GM12878 (cell line): ENCODE data around the gene GPR153. TPM values are rescaled to one million over a fixed set of nuclear protein-coding genes. Genes with fewer than 3 reads are reported as not detected.

Experiments used
- ATAC-seq: fragments of 200-7000 bp; cut with Tn5 transposase; 3 replicates; pipeline ENCODE4 v1.9.1; 2020; ENCODE audit warnings: mild to moderate bottlenecking, moderate library complexity
- BruUV-seq: library from RNA; stranded (reverse); fragments of 400-500 nt; replicated peaks from 2 replicates; lab custom pipeline; 2021; lab: Mats Ljungman, UMichigan
- CTCF ChIA-PET: fragments of 300-600 bp; sonication (Branson Sonifier 250); formaldehyde crosslinking; extraction: SDS; loops from one replicate; lab custom pipeline; 2021; ENCODE audit warnings: inconsistent platforms; lab: Yijun Ruan, JAX
- POLR2A ChIA-PET: fragments of 350-600 bp; formaldehyde crosslinking; extraction: SDS; loops from one replicate; lab custom pipeline; 2021; ENCODE audit warnings: inconsistent platforms; lab: Charles Lee
- RAD21 ChIA-PET: fragments of 300-600 bp; sonication (Branson Sonifier 250); formaldehyde crosslinking; loops from one replicate; lab custom pipeline; 2023; ENCODE audit warnings: antibody characterized with exemption; ENCODE audit not compliant: unreplicated experiment; lab: Charles Lee
- SMC1A ChIA-PET: fragments of 300-600 bp; sonication (Branson Sonifier 250); formaldehyde crosslinking; loops from one replicate; lab custom pipeline; 2023; ENCODE audit not compliant: unreplicated experiment, uncharacterized antibody; lab: Charles Lee
- DNase-seq: peaks from one replicate; pipeline ENCODE4 v3.0.0-alpha.2; 2011; ENCODE audit warnings: low read depth, low spot score
- FAIRE-seq: peaks from 3 replicates; lab custom pipeline; 2011; peaks lifted over from hg19 to GRCh38; lab: Jason Lieb, UNC
- H2AFZ ChIP-seq: 2 replicates; pipeline ENCODE4 v1.6.0; 2011; ENCODE audit warnings: low read depth, low read length, control low read depth; ENCODE audit not compliant: control insufficient read depth
- H3K27ac ChIP-seq: 2 replicates; pipeline ENCODE4 v1.5.1; 2011; ENCODE audit warnings: control low read depth; ENCODE audit not compliant: control insufficient read depth, insufficient read depth
- H3K27me3 ChIP-seq, 2 experiments: replicated peaks in 1 of 2; 2 replicates each; pipeline versions ENCODE4 v1.6.0 to v1.6.1; 2011; ENCODE audit warnings: low read length in 1 of 2; ENCODE audit not compliant: control insufficient read depth in 2 of 2, insufficient read depth in 2 of 2
- H3K36me3 ChIP-seq, 2 experiments: 2 replicates each; pipeline ENCODE4 v1.5.1; 2011; ENCODE audit warnings: low read length in 1 of 2; ENCODE audit not compliant: control insufficient read depth in 2 of 2, insufficient read depth in 2 of 2
- H3K4me1 ChIP-seq: 2 replicates; pipeline ENCODE4 v1.6.1; 2011; ENCODE audit warnings: mild to moderate bottlenecking, low read length, moderate library complexity, mixed read lengths; ENCODE audit not compliant: control insufficient read depth, insufficient read depth
- H3K4me2 ChIP-seq: 2 replicates; pipeline ENCODE4 v1.6.0; 2011; ENCODE audit warnings: control low read depth; ENCODE audit not compliant: control insufficient read depth, insufficient read depth
- H3K4me3 ChIP-seq: fragments of 200-600 bp; sonication (generic); 2 replicates; pipeline ENCODE4 v1.5.1; 2016
- H3K79me2 ChIP-seq: 2 replicates; pipeline ENCODE4 v1.6.0; 2011; ENCODE audit warnings: low read length; ENCODE audit not compliant: control insufficient read depth, insufficient read depth
- H3K9ac ChIP-seq: 2 replicates; pipeline ENCODE4 v1.8.0; 2011; ENCODE audit warnings: low read length, control low read depth, mixed read lengths; ENCODE audit not compliant: control insufficient read depth, insufficient read depth
- H3K9me3 ChIP-seq: replicated peaks from 3 replicates; pipeline ENCODE4 v1.5.1; 2011; ENCODE audit warnings: mild to moderate bottlenecking, low read length; ENCODE audit not compliant: control insufficient read depth, insufficient read depth
- H4K20me1 ChIP-seq: 2 replicates; pipeline ENCODE4 v1.6.0; 2011; ENCODE audit not compliant: control insufficient read depth, insufficient read depth
- ATF2 ChIP-seq: IDR thresholded peaks from 2 replicates; pipeline ENCODE4 v1.6.1; 2012; ENCODE audit warnings: low read length, inconsistent platforms
- CBX5 ChIP-seq: sonication (generic); IDR thresholded peaks from 2 replicates; pipeline ENCODE4 v1.6.1; 2016; ENCODE audit warnings: low read depth, moderate library complexity, mild to moderate bottlenecking, inconsistent platforms
- EED ChIP-seq: sonication (generic); IDR thresholded peaks from 2 replicates; pipeline ENCODE4 v1.6.1; 2016; ENCODE audit warnings: antibody characterized with exemption, low read depth
- GABPA ChIP-seq: IDR thresholded peaks from 2 replicates; pipeline ENCODE4 v1.6.1; 2014; ENCODE audit warnings: antibody characterized with exemption, low read depth, mild to moderate bottlenecking, inconsistent platforms
- NKRF ChIP-seq: fragments of 450-650 bp; conservative IDR thresholded peaks from 2 replicates; pipeline ENCODE4 v1.6.1; 2017; ENCODE audit warnings: mild to moderate bottlenecking, moderate library complexity
- POLR2A ChIP-seq: IDR thresholded peaks from 2 replicates; pipeline ENCODE4 v1.6.1; 2011; ENCODE audit warnings: low read depth, mild to moderate bottlenecking, low read length
- PRDM15 ChIP-seq: fragments of 450-650 bp; formaldehyde crosslinking; IDR thresholded peaks from 2 replicates; pipeline ENCODE4 v1.4.0; 2020; ENCODE audit warnings: mild to moderate bottlenecking, moderate library complexity
- RELB ChIP-seq: fragments of 450-650 bp; IDR thresholded peaks from 2 replicates; pipeline ENCODE4 v1.6.1; 2017; ENCODE audit warnings: low read depth, mild to moderate bottlenecking, moderate library complexity
- TBL1XR1 ChIP-seq: IDR thresholded peaks from 2 replicates; pipeline ENCODE4 v1.6.1; 2012; ENCODE audit warnings: low read depth, low read length, improper control_type of control experiment
- TCF3 ChIP-seq: IDR thresholded peaks from 2 replicates; pipeline ENCODE4 v1.6.1; 2012; ENCODE audit warnings: low read depth, mild to moderate bottlenecking, low read length, borderline replicate concordance; ENCODE audit not compliant: insufficient read depth
- ZNF592 ChIP-seq: fragments of 450-650 bp; IDR thresholded peaks from 2 replicates; pipeline ENCODE4 v1.6.1; 2017; ENCODE audit warnings: mild to moderate bottlenecking, moderate library complexity
- WGBS: methylation state at CpG from one replicate; pipeline ENCODE4 v1.1.6; 2016; ENCODE audit warnings: low lambda C conversion rate; ENCODE audit not compliant: insufficient replicate concordance, insufficient coverage; ENCODE audit errors: missing lambda C conversion rate; 5-methylcytosine and 5-hydroxymethylcytosine counted together
- in situ Hi-C: fragments of 300-500 bp; cut with MboI; formaldehyde crosslinking; loops from 9 replicates; pipeline ENCODE4 v1.14.3; 2018; ENCODE audit warnings: mixed read lengths
- intact Hi-C: fragments of 100-400 bp; cut with micrococcal nuclease; formaldehyde crosslinking; loops from one replicate; pipeline ENCODE4 v1.14.2; 2022; ENCODE audit not compliant: unreplicated experiment
- polyA plus RNA-seq, 11 experiments: library from polyadenylated mRNA; depleted of rRNA in 4 of 11; unstranded in 6 of 11; stranded (reverse) in 5 of 11; fragments of >200 nt; fragmentation: Nextera tagmentation in 4 of 11; fragmentation: Illumina TruSeq in 1 of 11; extraction: Ambion mirVana in 4 of 11; extraction: Trizol in 1 of 11; gene quantifications; 1 replicate in 1 of 11; 2 replicates in 10 of 11; pipeline versions ENCODE4 v1.2.1 to v1.2.3, GENCODE V29; 2011 to 2016; ENCODE audit warnings: inconsistent platforms in 2 of 11, missing spikeins in 2 of 11, low read depth in 1 of 11
- total RNA-seq, 4 experiments: library from RNA; depleted of rRNA in 3 of 4; stranded (reverse); fragments of >200 nt in 3 of 4; fragmentation: Illumina TruSeq in 1 of 4; extraction: Trizol in 1 of 4; gene quantifications; 2 replicates each; pipeline versions ENCODE4 v1.2.1 to v1.2.3, GENCODE V29; 2013 to 2021

GPR153 gene
- total and polyA plus RNA-seq, 10 of the 15 experiments (the other 5 are each of a cell fraction or from before 2014, with no cell fraction given) = 0.04 to 2.2 (median 0.54) TPM

- H3K27ac ChIP-seq = no peak overlapping the region
- ChIA-PET RAD21 (interaction anchor here (0.6 kb wide), 1 partner anchor 41 kb away, joined by 4 read pairs; no protein-coding TSS in a partner anchor), POLR2A (no interaction called here), SMC1A (no interaction called here), CTCF (interaction anchor here (0.7 kb wide), 1 partner anchor 42 kb away, joined by 3 read pairs; no protein-coding TSS in a partner anchor)
- BruUV-seq = no TSS peak
- H3K4me2 ChIP-seq = no peak overlapping the region
- no peak for DNase-seq
- no peaks in the 10 kb centered on the region; the same call in 1 of the 2 replicates for H4K20me1 ChIP-seq
- H3K27me3 ChIP-seq = no peaks in the 10 kb centered on the region
- no peaks in the 10 kb centered on the region for H3K9me3 ChIP-seq
- H3K4me3 ChIP-seq = no peak overlapping the region
- 69% methylated on average over 6 of the region's 6 CpGs for WGBS
- H3K79me2 ChIP-seq = no peaks in the 10 kb centered on the region
- H3K36me3 ChIP-seq = peaks cover 0 to 4% of the 10 kb centered on the region in 2 experiments; a peak in 2 of 4 replicates
- no peaks in the 10 kb centered on the region for H3K4me1 ChIP-seq
- H2AFZ ChIP-seq = no peak overlapping the region
- H3K9ac ChIP-seq = no peak overlapping the region
- no peak for FAIRE-seq
- no peak for ATAC-seq
- intact Hi-C loops = no loop called here
- in situ Hi-C loops = no loop called here
- TF ChIP-seq GABPA (no peak), NKRF (no peak), EED (no peak), PRDM15 (CRISPR knock-in tag) (no peak), TBL1XR1 (no peak), POLR2A (no peak), ZNF592 (no peak), TCF3 (no peak), CBX5 (no peak), RELB (no peak), ATF2 (no peak)
Measured at GRCh38 chr1:6272868-6273267, 12.0 kb upstream of the GPR153 start.
